Activated naive CD4-positive, alpha-beta T cell (primary cell): ENCODE measurements around the gene AFDN.

ENCODE experiments used
- DNase-seq, 4 experiments: peaks; one replicate each; lab custom pipeline; 2025; lab: John Stamatoyannopoulos, UW

The AFDN gene

GRCh38 chr6:167826896-167827582, at the start of gene AFDN:
AFDN (plus strand) TSS chr6:167826911; CDS start chr6:167827133, 222 bp downstream.
- DNase-seq = no peak

GRCh38 chr6:167778497-167779128, 48.1 kb upstream of the AFDN start:
- DNase-seq = no peak

- DNase-seq = no peak
Observed at GRCh38 chr6:167779129-167779992, 47.4 kb upstream of the AFDN start.

- DNase-seq = no peak
Observed at GRCh38 chr6:167779993-167780655, 46.6 kb upstream of the AFDN start.

GRCh38 chr6:167781066-167781767, 45.5 kb upstream of the AFDN start:
- no peak for DNase-seq

GRCh38 chr6:167781868-167782267, 44.8 kb upstream of the AFDN start:
- no peak for DNase-seq

- DNase-seq = no peak
Observed at GRCh38 chr6:167782698-167783517, 43.8 kb upstream of the AFDN start.

GRCh38 chr6:167786853-167787675, 39.6 kb upstream of the AFDN start:
- no peak for DNase-seq

GRCh38 chr6:167787896-167788562, 38.7 kb upstream of the AFDN start:
- DNase-seq = no peak

GRCh38 chr6:167788563-167788903, 38.2 kb upstream of the AFDN start:
- no peak for DNase-seq

- no peak for DNase-seq
Observed at GRCh38 chr6:167789358-167789757, 37.4 kb upstream of the AFDN start.

GRCh38 chr6:167791091-167791779, 35.5 kb upstream of the AFDN start:
- DNase-seq = no peak

- no peak for DNase-seq
Observed at GRCh38 chr6:167791780-167792478, 34.8 kb upstream of the AFDN start.

- DNase-seq = no peak
Observed at GRCh38 chr6:167793421-167793820, 33.3 kb upstream of the AFDN start.

- no peak for DNase-seq
Observed at GRCh38 chr6:167794161-167795157, 32.3 kb upstream of the AFDN start.

GRCh38 chr6:167795321-167795811, 31.3 kb upstream of the AFDN start:
- DNase-seq = no peak

GRCh38 chr6:167795874-167796191, 30.9 kb upstream of the AFDN start:
- no peak for DNase-seq
